ENCODE measurements around the gene SPATA12. TPM values are rescaled to one million over a fixed set of nuclear protein-coding genes. Genes with fewer than 3 reads are reported as not detected.
A peak's percentile ranks its signal among the peaks of the same experiment; 100 is the strongest.

Gene SPATA12
- total and polyA plus RNA-seq, 2 of the 8 experiments (the other 6 are each of a cell fraction or from before 2014, with no cell fraction given) = 0.19 to 0.97 TPM

DNA sequence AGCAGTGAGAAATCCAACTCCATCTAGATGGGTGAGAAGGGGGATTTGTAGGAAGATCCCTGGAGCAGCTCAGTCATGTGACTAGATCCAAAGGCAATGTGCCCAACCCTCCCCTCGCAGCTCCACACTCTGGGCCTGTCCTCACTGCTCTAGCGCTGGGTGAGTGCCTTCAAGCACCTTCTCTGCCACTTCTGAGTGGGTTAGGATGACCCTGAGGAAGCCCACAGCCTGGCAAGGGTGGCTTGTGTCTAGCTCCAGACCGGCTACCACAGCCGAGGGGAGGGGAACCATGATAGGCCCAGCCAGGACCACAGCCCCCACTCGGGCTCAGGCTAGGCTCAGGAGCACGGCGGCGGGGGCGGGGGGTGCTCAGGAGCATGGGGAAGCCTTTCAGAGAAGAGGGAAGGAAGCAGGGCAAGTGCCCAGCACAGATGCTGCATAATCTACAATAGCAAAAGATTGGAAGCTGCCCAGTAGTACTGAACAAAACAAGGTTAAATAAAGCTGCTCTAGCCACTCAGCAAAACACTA is 1.7 kb downstream of the SPATA12 start:
- H3K23me2 ChIP-seq (ENCODE audit: low read depth, low read length) = peaks cover 2% of the 10 kb centered on the region; the same call in 1 of the 2 replicates
- POLR2A ChIA-PET (ENCODE audit: partially characterized antibody) = interaction anchor here (0.7 to 1.3 kb wide), 3 partner anchors 10 to 16 kb away, joined by 3 to 5 read pairs (median 3); no protein-coding TSS in a partner anchor

More for the DNA sequence above, 1.7 kb downstream of the SPATA12 start:
- DNase-seq (ENCODE audit: low read depth in 1 of 2, low spot score in 2 of 2) (peak in 1 of 2 experiments; percentile 57), FAIRE-seq (no peak)
- H3K23ac ChIP-seq (ENCODE audit: insufficient read length) = no peak overlapping the region
- peak overlapping the region; percentile 17 to 51; a peak in 1 of 4 replicates for H3K4me2 ChIP-seq (ENCODE audit: insufficient read depth in 1 of 2, low read depth in 2 of 2, low read length in 2 of 2)
- H3K4ac ChIP-seq (replicated peaks; ENCODE audit: insufficient read length, low read depth, low read length) = no peak overlapping the region
- H3K27me3 ChIP-seq (replicated peaks in 1 of 4; ENCODE audit: control insufficient read depth in 3 of 4, extremely low read depth in 1 of 4, insufficient read depth in 3 of 4, low read length in 3 of 4) = no peaks in the 10 kb centered on the region
- H2BK5ac ChIP-seq (ENCODE audit: low read depth, low read length) = peak overlapping the region; percentile 11; the same call in 1 of the 2 replicates
- no peak overlapping the region for H3K14ac ChIP-seq (ENCODE audit: insufficient read length)
- H3K18ac ChIP-seq (ENCODE audit: extremely low read depth, low read length) = no peak overlapping the region; the same call in 1 of the 2 replicates
- peaks cover 3% of the 10 kb centered on the region; the same call in 1 of the 2 replicates for H3K79me1 ChIP-seq (ENCODE audit: low read depth, low read length)
- no peaks in the 10 kb centered on the region for H3K79me2 ChIP-seq (ENCODE audit: control insufficient read depth in 1 of 2, insufficient read depth in 2 of 2, low read length in 2 of 2)
- peak overlapping the region; percentile 71 for H4K91ac ChIP-seq (replicated peaks; ENCODE audit: insufficient read length, low read length)
- no peak overlapping the region for H3K56ac ChIP-seq (replicated peaks; ENCODE audit: insufficient read length, low read depth, low read length)
- peak overlapping the region; percentile 91; the same call in 1 of the 2 replicates for H4K8ac ChIP-seq (ENCODE audit: extremely low read depth, insufficient read depth, low read length)
- H4K20me1 ChIP-seq (replicated peaks in 1 of 2; ENCODE audit: control insufficient read depth in 1 of 2, insufficient read depth in 2 of 2, low read length in 2 of 2) = no peaks in the 10 kb centered on the region
- no peak overlapping the region for H3K27ac ChIP-seq (ENCODE audit: low read depth, low read length)
- H3K4me1 ChIP-seq (replicated peaks in 1 of 4; ENCODE audit: control insufficient read depth in 3 of 4, insufficient read depth in 4 of 4, low read length in 3 of 4) = peaks cover 0 to 15% (median 8%) of the 10 kb centered on the region in 4 experiments; a peak in 6 of 7 replicates
- 0 out of 2 replicates have a peak overlapping the region, but pooled peaks have one; percentile 65 for H2AK5ac ChIP-seq (ENCODE audit: low read depth, low read length)
- H3K9me3 ChIP-seq (ENCODE audit: insufficient read depth in 2 of 2, low read depth in 1 of 2, low read length in 1 of 2) = no peaks in the 10 kb centered on the region
- 0 out of 2 replicates have a peak overlapping the region, but pooled peaks have one; percentile 72 for H2BK20ac ChIP-seq (ENCODE audit: low read length)
- no peak overlapping the region for H2BK120ac ChIP-seq (replicated peaks; ENCODE audit: low read depth, low read length)
- 65% methylated on average over 9 of the region's 9 CpGs; no CpG with 5 or more reads in 1 of the 2 experiments for WGBS, 2 experiments (ENCODE audit: extremely low coverage in 1 of 2, insufficient coverage in 1 of 2, insufficient read length in 1 of 2, insufficient replicate concordance in 2 of 2, low coverage in 1 of 2, low lambda C conversion rate in 2 of 2, missing lambda C conversion rate in 1 of 2)
- peak overlapping the region; percentile 64 for H4K5ac ChIP-seq (ENCODE audit: insufficient read length, low read depth, low read length)
- peak overlapping the region; percentile 61; the same call in 1 of the 2 replicates for H2AFZ ChIP-seq (ENCODE audit: low read length)
- peak overlapping the region; percentile 33 for H2BK12ac ChIP-seq (ENCODE audit: low read depth, low read length)
- CTCF ChIA-PET (ENCODE audit: partially characterized antibody) = interaction anchor here (0.7 to 1.5 kb wide), 4 partner anchors 28 to 55 kb away, joined by 3 read pairs; no protein-coding TSS in a partner anchor
- H2BK15ac ChIP-seq (ENCODE audit: low read length) = peak overlapping the region; percentile 0; the same call in 1 of the 2 replicates
- peak; percentile 49; the same call in 1 of the 2 replicates for TF ChIP-seq USF2 (IDR thresholded peaks at IDR 0.05; ENCODE audit: low read length)
- no peak for TF ChIP-seq SIRT6 (IDR thresholded peaks at IDR 0.05; ENCODE audit: low read length)
- no peak overlapping the region for H3K4me3 ChIP-seq (ENCODE audit: extremely low read depth in 1 of 4, insufficient read depth in 2 of 4, low read depth in 3 of 4, low read length in 4 of 4)
- 0 out of 7 replicates have a peak overlapping the region, but pooled peaks of 1 of the 4 experiments have one; percentile 25 for H3K9ac ChIP-seq (replicated peaks in 1 of 4; ENCODE audit: extremely low read depth in 1 of 4, low read depth in 3 of 4, low read length in 3 of 4)
- H3K36me3 ChIP-seq (ENCODE audit: control insufficient read depth in 2 of 4, insufficient read depth in 4 of 4, low read length in 3 of 4) = no peaks in the 10 kb centered on the region
